Activated T-helper 1 cell treated with anti-CD3 and anti-CD28 coated beads, Interleukin-12 subunit alpha, Interleukin-12 subunit beta, Interleukin-2, Interleukin-4 antibody, amounts not matched to agents 30 ng/mL and 10 ng/mL and 1 ng/mL, durations not matched to agents 14 hours and 24 hours and 36 hours (primary cell): ENCODE data around the gene SMIM30. TPM values are rescaled to one million over a fixed set of nuclear protein-coding genes. Genes with fewer than 3 reads are reported as not detected.

Source experiments
- DNase-seq: peaks from one replicate; pipeline ENCODE4 v3.0.0; 2021; ENCODE audit warnings: low spot score
- H3K27ac Mint-ChIP-seq: one replicate; pipeline ENCODE4 v1.8.0; 2021; ENCODE audit warnings: mild to moderate bottlenecking, mixed read lengths
- H3K27me3 Mint-ChIP-seq: one replicate; pipeline ENCODE4 v1.8.0; 2022; ENCODE audit warnings: mild to moderate bottlenecking, moderate library complexity, mixed read lengths; ENCODE audit not compliant: insufficient read depth
- H3K36me3 Mint-ChIP-seq: one replicate; pipeline ENCODE4 v1.8.0; 2021; ENCODE audit warnings: low read depth, mixed read lengths
- H3K4me1 Mint-ChIP-seq: one replicate; pipeline ENCODE4 v1.8.0; 2021; ENCODE audit warnings: low read depth, mixed read lengths
- H3K4me3 Mint-ChIP-seq: one replicate; pipeline ENCODE4 v1.8.0; 2021; ENCODE audit warnings: mild to moderate bottlenecking, moderate library complexity, mixed read lengths
- H3K9me3 Mint-ChIP-seq: one replicate; pipeline ENCODE4 v1.8.0; 2021; ENCODE audit warnings: mixed read lengths
- intact Hi-C: fragments of 100-400 bp; cut with micrococcal nuclease; formaldehyde crosslinking; loops from one replicate; pipeline ENCODE4 v1.15.1; 2024
- total RNA-seq: library from RNA; stranded (reverse); gene quantifications from 2 replicates; pipeline ENCODE4 v1.2.3, GENCODE V29; 2022

SMIM30 gene
- total RNA-seq, 1 donor from 2014 or later, result 32.4 TPM

GRCh38 chr7:113093561-113093960, 24.8 kb downstream of the SMIM30 start:
- Mint-ChIP-seq H3K27me3 (peaks cover 9% of the 10 kb centered on the region), H3K4me1 (no peaks in the 10 kb centered on the region), H3K36me3 (no peaks in the 10 kb centered on the region), H3K9me3 (no peaks in the 10 kb centered on the region), H3K4me3 (no peak overlapping the region), H3K27ac (no peak overlapping the region)
- intact Hi-C loops, result no loop called here
- no peak for DNase-seq

- peaks cover 15% of the 10 kb centered on the region for H3K27me3 Mint-ChIP-seq
- intact Hi-C loops, result no loop called here
- H3K36me3 Mint-ChIP-seq, result no peaks in the 10 kb centered on the region
- H3K4me3 Mint-ChIP-seq, result no peak overlapping the region
- H3K27ac Mint-ChIP-seq, result no peak overlapping the region
- no peaks in the 10 kb centered on the region for H3K9me3 Mint-ChIP-seq
- H3K4me1 Mint-ChIP-seq, result no peaks in the 10 kb centered on the region
- no peak for DNase-seq
Observed at GRCh38 chr7:113092762-113093161, 25.6 kb downstream of the SMIM30 start.

- peaks cover 40% of the 10 kb centered on the region for H3K27me3 Mint-ChIP-seq
- no peak for DNase-seq
- intact Hi-C loops, result loop anchor here (5.0 kb wide), 1 partner anchor 335 kb away; no protein-coding TSS in a partner anchor
- no peaks in the 10 kb centered on the region for H3K9me3 Mint-ChIP-seq
- no peaks in the 10 kb centered on the region for H3K36me3 Mint-ChIP-seq
- no peak overlapping the region for H3K4me3 Mint-ChIP-seq
- H3K4me1 Mint-ChIP-seq, result peaks cover 7% of the 10 kb centered on the region
- H3K27ac Mint-ChIP-seq, result no peak overlapping the region
Observed at GRCh38 chr7:113087071-113087998, 31.0 kb downstream of the SMIM30 start.

GRCh38 chr7:113086431-113086888, 31.9 kb downstream of the SMIM30 start, which contains the start of gene GPR85:
Gene GPR85, minus strand, starts transcription at chr7:113086827. Its CDS starts 2,106 bp downstream, at chr7:113084721.
- Mint-ChIP-seq H3K4me1 (peaks cover 7% of the 10 kb centered on the region), H3K4me3 (peak within 1 kb of the TSS; percentile 47), H3K9me3 (no peaks in the 10 kb centered on the region), H3K27ac (no peak within 1 kb of the TSS), H3K27me3 (peaks cover 38% of the 10 kb centered on the region), H3K36me3 (no peaks in the 10 kb centered on the region)
- no peak for DNase-seq
- intact Hi-C loops, result loop anchor here (1.0 to 5.0 kb wide), 2 partner anchors 32 to 336 kb away; partner anchors contain the start of gene SMIM30

GRCh38 chr7:113085781-113086390, 32.5 kb downstream of the SMIM30 start:
- no peak for DNase-seq
- intact Hi-C loops, result loop anchor here (1.0 to 5.0 kb wide), 2 partner anchors 32 to 336 kb away; partner anchors contain the start of gene SMIM30
- peak overlapping the region; percentile 47 for H3K4me3 Mint-ChIP-seq

GRCh38 chr7:113084496-113085172, 33.7 kb downstream of the SMIM30 start:
- no peak for DNase-seq
- H3K9me3 Mint-ChIP-seq, result no peaks in the 10 kb centered on the region
- H3K4me3 Mint-ChIP-seq, result no peak overlapping the region
- intact Hi-C loops, result loop anchor here (5.0 kb wide), 1 partner anchor 338 kb away; no protein-coding TSS in a partner anchor
- H3K36me3 Mint-ChIP-seq, result no peaks in the 10 kb centered on the region
- H3K27me3 Mint-ChIP-seq, result peaks cover 38% of the 10 kb centered on the region
- H3K4me1 Mint-ChIP-seq, result peaks cover 7% of the 10 kb centered on the region
- no peak overlapping the region for H3K27ac Mint-ChIP-seq

More at GRCh38 chr7:113085781-113086390, 32.5 kb downstream of the SMIM30 start:
- Mint-ChIP-seq H3K27ac (no peak overlapping the region), H3K27me3 (peaks cover 38% of the 10 kb centered on the region), H3K36me3 (no peaks in the 10 kb centered on the region), H3K9me3 (no peaks in the 10 kb centered on the region), H3K4me1 (peaks cover 7% of the 10 kb centered on the region)

- Mint-ChIP-seq H3K27me3 (peaks cover 38% of the 10 kb centered on the region), H3K4me3 (no peak overlapping the region), H3K27ac (no peak overlapping the region), H3K36me3 (no peaks in the 10 kb centered on the region), H3K4me1 (peaks cover 7% of the 10 kb centered on the region), H3K9me3 (no peaks in the 10 kb centered on the region)
- no peak for DNase-seq
- intact Hi-C loops, result no loop called here
Observed at GRCh38 chr7:113083816-113084495, 34.4 kb downstream of the SMIM30 start.

- no peaks in the 10 kb centered on the region for H3K36me3 Mint-ChIP-seq
- H3K9me3 Mint-ChIP-seq, result no peaks in the 10 kb centered on the region
- no peak overlapping the region for H3K4me3 Mint-ChIP-seq
- no peak overlapping the region for H3K27ac Mint-ChIP-seq
- H3K4me1 Mint-ChIP-seq, result peaks cover 7% of the 10 kb centered on the region
- peaks cover 36% of the 10 kb centered on the region for H3K27me3 Mint-ChIP-seq
- DNase-seq, result no peak
- intact Hi-C loops, result no loop called here
Observed at GRCh38 chr7:113083132-113083815, 35.1 kb downstream of the SMIM30 start.

- Mint-ChIP-seq H3K36me3 (no peaks in the 10 kb centered on the region), H3K27ac (no peak overlapping the region), H3K9me3 (no peaks in the 10 kb centered on the region), H3K4me1 (no peaks in the 10 kb centered on the region), H3K27me3 (peaks cover 15% of the 10 kb centered on the region), H3K4me3 (no peak overlapping the region)
- no peak for DNase-seq
- intact Hi-C loops, result no loop called here
Observed at GRCh38 chr7:113078331-113078730, 40.0 kb downstream of the SMIM30 start.

- Mint-ChIP-seq H3K4me1 (no peaks in the 10 kb centered on the region), H3K4me3 (no peak overlapping the region), H3K27me3 (peaks cover 13% of the 10 kb centered on the region), H3K9me3 (no peaks in the 10 kb centered on the region), H3K27ac (no peak overlapping the region), H3K36me3 (no peaks in the 10 kb centered on the region)
- intact Hi-C loops, result no loop called here
- no peak for DNase-seq
Observed at GRCh38 chr7:113076703-113077102, 41.7 kb downstream of the SMIM30 start.

- H3K36me3 Mint-ChIP-seq, result no peaks in the 10 kb centered on the region
- no peak for DNase-seq
- H3K9me3 Mint-ChIP-seq, result no peaks in the 10 kb centered on the region
- no peak overlapping the region for H3K27ac Mint-ChIP-seq
- H3K4me3 Mint-ChIP-seq, result no peak overlapping the region
- intact Hi-C loops, result no loop called here
- H3K27me3 Mint-ChIP-seq, result peaks cover 9% of the 10 kb centered on the region
- H3K4me1 Mint-ChIP-seq, result no peaks in the 10 kb centered on the region
Observed at GRCh38 chr7:113071465-113071864, 46.9 kb downstream of the SMIM30 start.
